ENCODE measurements around the gene OPCML.

OPCML gene

DNA sequence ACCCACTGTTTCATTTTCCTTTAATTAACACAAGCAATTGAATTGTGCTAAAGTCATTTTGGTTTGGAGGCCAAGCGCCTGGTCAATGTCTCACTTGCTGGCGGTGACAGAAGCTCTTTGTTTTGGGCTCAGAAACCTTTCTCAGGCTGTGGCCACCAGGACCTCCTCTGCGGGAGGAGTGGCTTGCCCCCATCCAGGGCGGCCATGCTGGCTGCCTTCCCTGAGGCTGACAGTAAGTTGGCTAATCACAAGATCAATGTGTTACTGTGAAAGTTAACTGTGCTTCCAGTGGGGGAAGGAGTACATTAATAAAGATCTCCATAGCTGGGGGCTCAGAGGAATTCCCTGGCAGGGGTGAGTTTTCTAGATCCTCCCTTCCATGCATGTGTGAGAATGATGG lies 1087.4 kb downstream of the OPCML start:
- Mint-ChIP-seq H3K27ac (no peak overlapping the region), H3K27me3 (ENCODE audit: low read depth) (no peaks in the 10 kb centered on the region), H3K4me3 (no peak overlapping the region), H3K36me3 (ENCODE audit: low read depth) (no peaks in the 10 kb centered on the region), H3K4me1 (ENCODE audit: low read depth) (no peaks in the 10 kb centered on the region), H3K9me3 (peaks cover 6% of the 10 kb centered on the region)

DNA sequence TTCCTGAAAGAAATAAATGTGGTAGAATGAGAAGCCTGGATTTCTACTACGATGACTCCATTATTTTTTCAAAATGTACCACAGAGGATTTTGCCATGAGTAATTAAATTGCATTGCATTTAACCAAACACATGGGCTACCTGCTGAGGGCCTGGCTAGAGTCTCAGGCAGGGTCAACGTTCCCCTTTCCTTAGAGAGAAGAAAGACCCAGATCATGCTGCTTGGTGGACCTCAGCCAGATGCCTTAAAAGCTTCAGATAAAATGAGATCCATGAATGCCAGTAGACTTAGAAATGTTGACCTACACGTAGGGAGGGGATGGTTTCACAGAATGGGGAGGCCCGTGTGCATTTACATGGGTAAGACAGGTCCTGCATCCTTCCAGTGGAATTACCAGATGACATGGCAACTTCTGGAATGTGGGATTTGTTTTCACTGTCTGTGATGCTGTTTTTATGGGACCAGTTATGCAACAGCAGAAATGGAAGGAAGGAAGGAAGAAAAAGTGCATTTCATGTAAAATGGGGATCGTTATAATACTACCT lies 1092.5 kb downstream of the OPCML start:
- Mint-ChIP-seq H3K9me3 (peaks cover 7% of the 10 kb centered on the region), H3K27ac (no peak overlapping the region), H3K4me3 (no peak overlapping the region), H3K36me3 (ENCODE audit: low read depth) (no peaks in the 10 kb centered on the region), H3K27me3 (ENCODE audit: low read depth) (no peaks in the 10 kb centered on the region), H3K4me1 (ENCODE audit: low read depth) (no peaks in the 10 kb centered on the region)

DNA sequence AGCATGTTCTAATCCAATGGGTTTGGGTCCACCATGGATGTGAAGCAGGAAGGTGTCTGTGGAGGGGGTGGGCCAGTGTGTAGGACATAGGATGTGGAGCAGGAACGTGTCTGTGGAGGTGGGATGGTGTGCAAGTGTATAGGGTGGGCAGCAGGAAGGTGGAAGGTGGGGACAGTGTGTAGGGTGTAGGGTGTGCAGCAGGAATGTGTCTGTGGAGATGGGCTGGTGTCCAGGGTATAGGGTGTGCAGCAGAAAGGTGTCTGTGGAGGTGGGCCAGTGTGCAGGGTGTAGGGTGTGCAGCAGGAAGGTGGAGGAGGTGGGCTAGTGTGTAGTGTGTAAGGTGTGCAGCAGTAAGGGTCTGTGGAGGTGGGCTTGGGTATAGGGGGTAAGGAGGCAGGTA lies 1093.9 kb downstream of the OPCML start:
- no peaks in the 10 kb centered on the region for H3K27me3 Mint-ChIP-seq (ENCODE audit: low read depth)
- no peak overlapping the region for H3K27ac Mint-ChIP-seq
- H3K9me3 Mint-ChIP-seq: peaks cover 7% of the 10 kb centered on the region
- no peaks in the 10 kb centered on the region for H3K36me3 Mint-ChIP-seq (ENCODE audit: low read depth)
- no peak overlapping the region for H3K4me3 Mint-ChIP-seq
- H3K4me1 Mint-ChIP-seq (ENCODE audit: low read depth): no peaks in the 10 kb centered on the region

DNA sequence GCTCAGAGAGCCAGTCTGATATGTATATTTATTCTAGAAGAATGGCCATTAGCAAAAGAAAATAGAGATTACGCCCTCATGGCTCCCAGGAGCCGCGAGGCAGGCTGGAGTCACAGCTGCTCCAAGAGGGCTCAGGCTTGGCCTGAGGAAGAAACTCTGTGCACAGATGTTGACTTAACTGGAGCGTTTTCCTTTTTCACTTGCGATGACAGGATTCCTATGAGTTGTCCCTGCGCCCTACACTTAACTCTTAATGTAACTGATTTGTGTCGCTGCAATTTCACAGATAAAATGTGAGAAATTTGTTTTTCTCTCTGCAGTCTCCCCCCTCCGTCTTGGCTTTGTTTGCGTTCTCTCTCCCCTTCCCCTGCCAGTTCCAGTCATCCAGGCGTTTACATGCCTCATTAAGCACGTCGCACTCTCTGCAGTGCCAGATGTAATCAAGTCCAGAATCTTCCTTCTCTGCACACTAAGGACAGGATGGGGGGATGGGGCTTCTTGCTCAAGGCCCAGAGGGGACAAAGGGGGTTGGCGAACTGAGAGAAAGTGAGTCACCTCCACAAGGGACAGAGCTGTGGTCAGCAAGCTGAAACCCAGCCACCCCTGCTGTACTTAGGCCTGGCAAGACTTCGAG lies 1101.8 kb downstream of the OPCML start:
- no peak overlapping the region for H3K27ac Mint-ChIP-seq
- H3K27me3 Mint-ChIP-seq (ENCODE audit: low read depth): no peaks in the 10 kb centered on the region
- no peaks in the 10 kb centered on the region for H3K4me1 Mint-ChIP-seq (ENCODE audit: low read depth)
- no peak overlapping the region for H3K4me3 Mint-ChIP-seq
- no peaks in the 10 kb centered on the region for H3K36me3 Mint-ChIP-seq (ENCODE audit: low read depth)
- H3K9me3 Mint-ChIP-seq: no peaks in the 10 kb centered on the region

DNA sequence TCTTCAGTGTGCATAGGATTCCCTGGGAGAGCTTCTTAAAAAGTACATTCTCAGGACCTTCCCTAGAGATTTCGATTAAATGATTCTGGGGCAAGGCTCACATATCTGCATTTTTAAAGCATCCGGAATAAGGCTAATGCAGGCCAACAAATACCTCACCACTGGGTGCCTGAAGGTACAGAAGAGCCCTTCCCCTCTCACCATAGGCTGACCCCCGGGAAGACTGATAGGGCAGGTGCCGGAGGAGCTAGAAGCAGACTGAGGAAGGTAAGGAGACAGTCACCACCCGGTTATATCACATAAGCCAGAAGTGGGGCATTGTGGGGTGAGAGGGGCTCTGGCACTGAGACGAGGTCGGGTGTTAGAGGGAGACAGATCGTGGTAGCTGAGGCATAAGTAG lies 1102.6 kb downstream of the OPCML start:
- Mint-ChIP-seq H3K36me3 (ENCODE audit: low read depth) (no peaks in the 10 kb centered on the region), H3K4me3 (no peak overlapping the region), H3K27me3 (ENCODE audit: low read depth) (no peaks in the 10 kb centered on the region), H3K9me3 (no peaks in the 10 kb centered on the region), H3K4me1 (ENCODE audit: low read depth) (no peaks in the 10 kb centered on the region), H3K27ac (no peak overlapping the region)

- H3K27ac Mint-ChIP-seq: no peak overlapping the region
- no peaks in the 10 kb centered on the region for H3K4me1 Mint-ChIP-seq (ENCODE audit: low read depth)
- H3K9me3 Mint-ChIP-seq: no peaks in the 10 kb centered on the region
- H3K4me3 Mint-ChIP-seq: no peak overlapping the region
- no peaks in the 10 kb centered on the region for H3K27me3 Mint-ChIP-seq (ENCODE audit: low read depth)
- H3K36me3 Mint-ChIP-seq (ENCODE audit: low read depth): no peaks in the 10 kb centered on the region
Observed at GRCh38 chr11:132427611-132428010, 1104.7 kb downstream of the OPCML start.

- no peak overlapping the region for H3K27ac Mint-ChIP-seq
- no peak overlapping the region for H3K4me3 Mint-ChIP-seq
- no peaks in the 10 kb centered on the region for H3K36me3 Mint-ChIP-seq (ENCODE audit: low read depth)
- no peaks in the 10 kb centered on the region for H3K4me1 Mint-ChIP-seq (ENCODE audit: low read depth)
- peaks cover 3% of the 10 kb centered on the region for H3K9me3 Mint-ChIP-seq
- H3K27me3 Mint-ChIP-seq (ENCODE audit: low read depth): no peaks in the 10 kb centered on the region
Observed at GRCh38 chr11:132424433-132424832, 1107.9 kb downstream of the OPCML start.

DNA sequence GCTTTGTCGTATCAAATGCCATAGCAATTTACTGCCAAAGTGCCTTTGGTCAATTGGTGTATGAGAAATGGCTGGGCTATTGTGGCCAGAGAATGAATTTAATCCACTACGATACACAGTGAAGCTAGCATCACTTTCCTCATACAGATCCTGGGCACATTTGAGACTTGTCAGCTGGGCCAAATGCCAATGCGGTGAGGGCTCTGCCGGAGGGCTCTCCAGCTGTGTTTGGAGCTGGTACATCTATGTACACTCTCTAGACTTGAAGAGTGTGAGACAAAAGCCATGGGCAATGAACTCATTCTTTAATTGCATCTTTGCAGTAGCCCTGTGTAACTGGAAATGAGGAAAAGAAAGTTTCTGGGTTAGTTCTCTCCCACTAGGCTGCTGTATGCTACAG lies 1109.0 kb downstream of the OPCML start:
- no peak overlapping the region for H3K4me3 Mint-ChIP-seq
- no peaks in the 10 kb centered on the region for H3K4me1 Mint-ChIP-seq (ENCODE audit: low read depth)
- H3K27ac Mint-ChIP-seq: no peak overlapping the region
- peaks cover 3% of the 10 kb centered on the region for H3K9me3 Mint-ChIP-seq
- no peaks in the 10 kb centered on the region for H3K36me3 Mint-ChIP-seq (ENCODE audit: low read depth)
- H3K27me3 Mint-ChIP-seq (ENCODE audit: low read depth): no peaks in the 10 kb centered on the region

GRCh38 chr11:132422722-132423121 lies 1109.6 kb downstream of the OPCML start:
- H3K4me3 Mint-ChIP-seq: no peak overlapping the region

GRCh38 chr11:132421555-132421954 lies 1110.7 kb downstream of the OPCML start:
- H3K27ac Mint-ChIP-seq: no peak overlapping the region
- no peak overlapping the region for H3K4me3 Mint-ChIP-seq
- no peaks in the 10 kb centered on the region for H3K36me3 Mint-ChIP-seq (ENCODE audit: low read depth)
- H3K4me1 Mint-ChIP-seq (ENCODE audit: low read depth): no peaks in the 10 kb centered on the region
- peaks cover 3% of the 10 kb centered on the region for H3K9me3 Mint-ChIP-seq
- H3K27me3 Mint-ChIP-seq (ENCODE audit: low read depth): no peaks in the 10 kb centered on the region

More at GRCh38 chr11:132422722-132423121, 1109.6 kb downstream of the OPCML start:
- H3K36me3 Mint-ChIP-seq (ENCODE audit: low read depth): no peaks in the 10 kb centered on the region
- H3K27ac Mint-ChIP-seq: no peak overlapping the region
- H3K9me3 Mint-ChIP-seq: peaks cover 3% of the 10 kb centered on the region
- H3K4me1 Mint-ChIP-seq (ENCODE audit: low read depth): no peaks in the 10 kb centered on the region
- H3K27me3 Mint-ChIP-seq (ENCODE audit: low read depth): no peaks in the 10 kb centered on the region

DNA sequence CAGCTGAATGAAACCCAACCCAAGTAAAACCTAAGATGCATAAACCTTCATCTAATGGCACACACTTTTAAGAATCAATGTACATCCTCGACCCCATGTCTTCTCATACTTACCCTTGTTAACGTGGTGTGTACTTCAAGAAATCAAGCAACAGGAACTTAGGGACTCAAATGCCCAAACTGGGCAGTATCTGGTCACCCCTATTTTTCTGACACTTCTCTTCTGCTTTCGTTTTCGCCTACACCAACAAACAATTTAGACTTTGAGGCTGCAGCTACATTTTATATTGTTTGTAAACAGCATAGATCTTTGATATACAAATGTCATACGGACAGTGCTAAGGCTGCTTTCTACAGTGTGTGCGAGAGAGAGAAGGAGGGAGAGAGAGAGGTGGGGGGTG lies 1117.8 kb downstream of the OPCML start:
- H3K27me3 Mint-ChIP-seq (ENCODE audit: low read depth): no peaks in the 10 kb centered on the region

DNA sequence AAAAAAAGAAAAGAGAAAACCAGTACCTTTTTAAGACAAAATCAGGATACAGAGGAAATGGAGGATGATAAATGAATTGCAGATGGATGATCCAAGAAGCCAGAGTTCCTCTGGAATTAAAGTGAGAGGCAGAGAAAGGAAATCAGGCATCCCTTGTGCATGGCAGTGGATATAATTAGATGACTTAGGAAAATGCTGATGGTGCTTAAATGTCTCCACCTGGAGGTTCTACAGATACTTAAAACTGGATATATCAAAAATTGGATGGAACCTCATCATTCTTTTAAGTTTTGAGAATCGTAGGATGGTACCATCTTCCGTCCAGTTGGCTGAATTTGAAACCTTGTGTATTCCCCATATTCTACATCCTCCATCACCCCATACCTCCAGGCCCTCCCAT lies 1121.9 kb downstream of the OPCML start:
- Mint-ChIP-seq H3K27ac (no peak overlapping the region), H3K27me3 (ENCODE audit: low read depth) (no peaks in the 10 kb centered on the region), H3K9me3 (peaks cover 3% of the 10 kb centered on the region), H3K4me1 (ENCODE audit: low read depth) (no peaks in the 10 kb centered on the region), H3K36me3 (ENCODE audit: low read depth) (no peaks in the 10 kb centered on the region), H3K4me3 (no peak overlapping the region)

More for the DNA sequence above, 1117.8 kb downstream of the OPCML start:
- Mint-ChIP-seq H3K4me1 (ENCODE audit: low read depth) (no peaks in the 10 kb centered on the region), H3K27ac (no peak overlapping the region), H3K4me3 (no peak overlapping the region), H3K36me3 (ENCODE audit: low read depth) (no peaks in the 10 kb centered on the region), H3K9me3 (peaks cover under 1% of the 10 kb centered on the region)

DNA sequence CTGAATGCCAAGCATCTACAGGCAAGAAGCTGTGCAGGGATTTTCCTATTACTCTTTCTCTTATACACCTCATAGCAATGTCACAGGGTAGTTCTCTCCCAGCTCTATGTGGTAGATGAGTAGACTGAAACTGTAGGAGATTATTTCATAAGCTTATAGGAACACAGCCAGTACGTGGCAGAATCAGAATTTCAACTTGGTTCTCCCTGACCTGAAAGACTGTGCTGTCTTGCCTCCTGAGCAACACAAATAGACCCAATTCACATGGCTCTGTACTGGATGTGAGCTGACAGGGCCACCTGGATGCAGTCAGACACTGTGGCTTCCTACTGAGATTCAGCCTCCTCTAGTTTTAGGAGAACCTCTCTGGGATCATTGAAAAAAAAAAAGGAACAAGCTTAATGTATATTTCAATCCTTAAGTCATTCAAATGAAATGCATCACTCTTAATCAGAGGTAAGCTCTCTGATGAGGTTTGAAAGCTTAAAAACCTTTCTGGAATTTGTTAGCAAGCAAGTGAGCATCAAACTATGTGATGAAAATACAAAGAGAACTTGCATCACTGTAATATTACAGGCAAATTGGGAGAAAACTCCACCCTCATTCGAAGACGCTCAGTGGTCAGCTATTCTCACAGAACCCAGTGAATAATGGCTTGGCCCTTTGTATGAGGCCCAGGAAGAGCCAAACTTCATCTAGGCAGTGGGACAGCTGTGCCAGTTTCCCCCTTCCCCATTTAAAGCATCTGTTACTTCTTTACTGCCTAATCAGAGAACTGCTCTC lies 1122.5 kb downstream of the OPCML start:
- no peaks in the 10 kb centered on the region for H3K4me1 Mint-ChIP-seq (ENCODE audit: low read depth)
- no peaks in the 10 kb centered on the region for H3K36me3 Mint-ChIP-seq (ENCODE audit: low read depth)
- H3K4me3 Mint-ChIP-seq: no peak overlapping the region
- no peaks in the 10 kb centered on the region for H3K27me3 Mint-ChIP-seq (ENCODE audit: low read depth)
- no peak overlapping the region for H3K27ac Mint-ChIP-seq
- peaks cover 3% of the 10 kb centered on the region for H3K9me3 Mint-ChIP-seq

DNA sequence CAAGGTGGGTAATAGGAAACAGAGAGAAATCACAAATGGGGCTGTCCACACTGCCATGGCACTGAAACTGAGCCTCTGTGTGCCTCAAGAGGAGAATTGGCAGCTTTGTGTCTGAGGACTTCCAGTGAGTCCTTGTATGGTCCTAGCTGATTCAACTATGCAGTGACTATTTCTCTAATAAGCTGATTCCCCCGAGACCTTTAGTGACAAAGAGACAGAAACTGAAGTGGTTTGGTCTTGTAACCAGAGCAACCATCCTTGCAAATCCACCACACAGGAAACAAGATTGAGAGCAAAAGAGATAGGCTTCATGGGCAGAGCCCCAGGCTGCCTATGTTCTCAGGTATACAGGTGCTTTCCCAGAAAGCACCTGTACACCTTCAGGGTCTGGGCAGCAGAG lies 1123.4 kb downstream of the OPCML start:
- Mint-ChIP-seq H3K9me3 (peaks cover 3% of the 10 kb centered on the region), H3K36me3 (ENCODE audit: low read depth) (no peaks in the 10 kb centered on the region), H3K27me3 (ENCODE audit: low read depth) (no peaks in the 10 kb centered on the region), H3K4me1 (ENCODE audit: low read depth) (no peaks in the 10 kb centered on the region), H3K27ac (no peak overlapping the region), H3K4me3 (no peak overlapping the region)

DNA sequence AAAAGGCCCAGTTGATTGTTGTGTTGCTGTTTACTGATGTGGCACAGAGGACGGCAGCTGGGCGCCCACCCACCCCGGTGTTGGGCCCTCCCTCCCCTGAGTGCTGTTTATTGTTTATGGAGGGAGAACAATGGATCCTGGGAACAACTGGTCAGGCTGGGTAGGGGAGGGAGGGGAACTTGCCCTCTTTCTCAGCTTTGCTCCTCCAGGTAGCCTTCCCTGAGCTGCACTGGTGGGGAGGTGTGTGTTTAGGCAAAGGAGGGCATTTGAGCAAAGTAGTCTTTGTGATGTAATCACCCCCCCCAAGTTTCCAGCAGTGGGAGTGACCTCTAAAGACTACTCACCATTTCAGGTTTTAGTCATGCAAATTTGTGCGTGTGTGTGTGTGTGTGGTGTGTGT lies 1126.6 kb downstream of the OPCML start:
- Mint-ChIP-seq H3K27me3 (ENCODE audit: low read depth) (no peaks in the 10 kb centered on the region), H3K9me3 (peaks cover 3% of the 10 kb centered on the region), H3K36me3 (ENCODE audit: low read depth) (no peaks in the 10 kb centered on the region), H3K27ac (no peak overlapping the region), H3K4me1 (ENCODE audit: low read depth) (no peaks in the 10 kb centered on the region), H3K4me3 (no peak overlapping the region)

Data from T-helper 1 cell treated with Interleukin-12 subunit alpha and Interleukin-12 subunit beta and Interleukin-4 antibody, amounts not matched to agents 30 μg/mL and 1 μg/mL, for 36 hours (primary cell).